H1 (cell line): ENCODE data around the gene NFKB1. TPM values are rescaled to one million over a fixed set of nuclear protein-coding genes. Genes with fewer than 3 reads are reported as not detected.

ENCODE experiments used
- CTCF ChIA-PET: fragments of 300-600 bp; sonication (Branson Sonifier 250); formaldehyde crosslinking; loops from one replicate; lab custom pipeline; 2021; ENCODE audit not compliant: partially characterized antibody; lab: Charles Lee
- POLR2A ChIA-PET: fragments of 300-600 bp; sonication (Branson Sonifier 250); formaldehyde crosslinking; loops from one replicate; lab custom pipeline; 2021; ENCODE audit warnings: inconsistent platforms; ENCODE audit not compliant: partially characterized antibody; lab: Charles Lee
- DNase-seq, 2 experiments: peaks; one replicate each; pipeline versions ENCODE4 v3.0.0 to v3.0.0-alpha.2; 2010 to 2022; ENCODE audit warnings: low spot score in 2 of 2, low read depth in 1 of 2, mixed read lengths in 1 of 2
- FAIRE-seq: peaks from 2 replicates; lab custom pipeline; 2011; peaks lifted over from hg19 to GRCh38; lab: Jason Lieb, UNC
- H2AFZ ChIP-seq: 2 replicates; pipeline ENCODE4 v1.8.1; 2012; ENCODE audit warnings: low read length, inconsistent platforms
- H2AK5ac ChIP-seq: 2 replicates; pipeline ENCODE4 v1.6.1; 2013; ENCODE audit warnings: low read depth, low read length
- H2BK120ac ChIP-seq: replicated peaks from 2 replicates; pipeline ENCODE3; 2013; ENCODE audit warnings: low read depth, low read length, inconsistent platforms
- H2BK12ac ChIP-seq: 2 replicates; pipeline ENCODE4 v1.6.1; 2013; ENCODE audit warnings: low read depth, low read length
- H2BK15ac ChIP-seq: 2 replicates; pipeline ENCODE4 v1.6.1; 2013; ENCODE audit warnings: low read length
- H2BK20ac ChIP-seq: 2 replicates; pipeline ENCODE4 v1.6.1; 2013; ENCODE audit warnings: low read length
- H2BK5ac ChIP-seq: 2 replicates; pipeline ENCODE4 v1.6.1; 2013; ENCODE audit warnings: low read depth, low read length
- H3K14ac ChIP-seq: 2 replicates; pipeline ENCODE4 v1.6.1; 2013; ENCODE audit warnings: inconsistent platforms; ENCODE audit not compliant: insufficient read length
- H3K18ac ChIP-seq: 2 replicates; pipeline ENCODE4 v1.6.1; 2013; ENCODE audit warnings: low read length; ENCODE audit errors: extremely low read depth
- H3K23ac ChIP-seq: 2 replicates; pipeline ENCODE4 v1.6.1; 2013; ENCODE audit warnings: inconsistent platforms; ENCODE audit not compliant: insufficient read length
- H3K23me2 ChIP-seq: 2 replicates; pipeline ENCODE4 v1.6.1; 2013; ENCODE audit warnings: low read depth, low read length
- H3K27ac ChIP-seq: 2 replicates; pipeline ENCODE4 v1.6.1; 2011; ENCODE audit warnings: low read depth, low read length, inconsistent platforms
- H3K27me3 ChIP-seq, 4 experiments: replicated peaks in 1 of 4; 1 replicate in 1 of 4; 2 replicates in 3 of 4; pipeline versions ENCODE4 v1.6.1 to v1.8.1; 2011 to 2013; ENCODE audit warnings: low read length in 3 of 4, mild to moderate bottlenecking in 3 of 4, inconsistent platforms in 2 of 4, mixed read lengths in 2 of 4, moderate library complexity in 1 of 4; ENCODE audit not compliant: control insufficient read depth in 3 of 4, insufficient read depth in 3 of 4; ENCODE audit errors: extremely low read depth in 1 of 4
- H3K36me3 ChIP-seq, 4 experiments: 2 replicates each; pipeline versions ENCODE4 v1.6.1 to v1.8.1; 2011 to 2013; ENCODE audit warnings: mild to moderate bottlenecking in 4 of 4, low read length in 3 of 4, moderate library complexity in 2 of 4, control low read depth in 1 of 4, inconsistent platforms in 1 of 4; ENCODE audit not compliant: insufficient read depth in 4 of 4, control insufficient read depth in 2 of 4
- H3K4ac ChIP-seq: replicated peaks from 2 replicates; pipeline ENCODE3; 2013; ENCODE audit warnings: low read length, low read depth, mixed read lengths, inconsistent platforms; ENCODE audit not compliant: insufficient read length
- H3K4me1 ChIP-seq, 4 experiments: replicated peaks in 1 of 4; 1 replicate in 1 of 4; 2 replicates in 3 of 4; pipeline versions ENCODE4 v1.6.1 to v1.8.1; 2011 to 2013; ENCODE audit warnings: low read length in 3 of 4, inconsistent platforms in 2 of 4, mixed read lengths in 1 of 4; ENCODE audit not compliant: insufficient read depth in 4 of 4, control insufficient read depth in 3 of 4
- H3K4me2 ChIP-seq, 2 experiments: 2 replicates each; pipeline versions ENCODE4 v1.6.1 to v1.8.1; 2011 to 2013; ENCODE audit warnings: low read depth in 2 of 2, low read length in 2 of 2, control low read depth in 1 of 2, inconsistent platforms in 1 of 2, mild to moderate bottlenecking in 1 of 2; ENCODE audit not compliant: insufficient read depth in 1 of 2
- H3K4me3 ChIP-seq, 4 experiments: fragments of 200-600, 300-600 bp in 1 of 4; sonication (generic), shearing (Covaris generic), sonication (Bioruptor Twin) in 1 of 4; 2 replicates each; pipeline versions ENCODE4 v1.5.1 to v1.8.1; 2011 to 2016; ENCODE audit warnings: low read length in 4 of 4, low read depth in 3 of 4, control low read depth in 2 of 4, inconsistent platforms in 2 of 4, mild to moderate bottlenecking in 2 of 4, mixed read lengths in 1 of 4, moderate library complexity in 1 of 4; ENCODE audit not compliant: insufficient read depth in 2 of 4; ENCODE audit errors: extremely low read depth in 1 of 4
- H3K56ac ChIP-seq: replicated peaks from 2 replicates; pipeline ENCODE3; 2013; ENCODE audit warnings: low read depth, mild to moderate bottlenecking, mixed read lengths, low read length, inconsistent platforms; ENCODE audit not compliant: insufficient read length
- H3K79me1 ChIP-seq: 2 replicates; pipeline ENCODE4 v1.6.1; 2013; ENCODE audit warnings: low read depth, low read length, control low read depth
- H3K79me2 ChIP-seq, 2 experiments: 2 replicates each; pipeline versions ENCODE4 v1.6.1 to v1.8.1; 2012 to 2013; ENCODE audit warnings: low read length in 2 of 2, mild to moderate bottlenecking in 2 of 2, inconsistent platforms in 1 of 2; ENCODE audit not compliant: insufficient read depth in 2 of 2, control insufficient read depth in 1 of 2
- H3K9ac ChIP-seq, 4 experiments: replicated peaks in 1 of 4; 1 replicate in 1 of 4; 2 replicates in 3 of 4; pipeline versions ENCODE4 v1.6.1 to v1.8.1; 2011 to 2013; ENCODE audit warnings: low read depth in 3 of 4, low read length in 3 of 4, control low read depth in 2 of 4, mild to moderate bottlenecking in 2 of 4, moderate library complexity in 2 of 4, inconsistent platforms in 1 of 4; ENCODE audit errors: extremely low read depth in 1 of 4
- H3K9me3 ChIP-seq, 2 experiments: 2 replicates each; pipeline versions ENCODE4 v1.6.1 to v1.8.1; 2012 to 2013; ENCODE audit warnings: mild to moderate bottlenecking in 2 of 2, moderate library complexity in 2 of 2, control low read depth in 1 of 2, inconsistent platforms in 1 of 2, low read depth in 1 of 2, low read length in 1 of 2, mixed read lengths in 1 of 2; ENCODE audit not compliant: insufficient read depth in 2 of 2
- H4K20me1 ChIP-seq, 2 experiments: replicated peaks in 1 of 2; 2 replicates each; pipeline versions ENCODE3 to v1.8.1; 2011 to 2013; ENCODE audit warnings: inconsistent platforms in 2 of 2, low read length in 2 of 2, mild to moderate bottlenecking in 1 of 2; ENCODE audit not compliant: insufficient read depth in 2 of 2, control insufficient read depth in 1 of 2
- H4K5ac ChIP-seq: 2 replicates; pipeline ENCODE4 v1.6.1; 2013; ENCODE audit warnings: low read length, low read depth, mixed read lengths, inconsistent platforms; ENCODE audit not compliant: insufficient read length
- H4K8ac ChIP-seq: 2 replicates; pipeline ENCODE4 v1.8.0; 2013; ENCODE audit warnings: mild to moderate bottlenecking, moderate library complexity, low read length, inconsistent platforms; ENCODE audit not compliant: insufficient read depth; ENCODE audit errors: extremely low read depth
- H4K91ac ChIP-seq: replicated peaks from 2 replicates; pipeline ENCODE3; 2013; ENCODE audit warnings: low read length, mixed read lengths, inconsistent platforms; ENCODE audit not compliant: insufficient read length
- EZH2 ChIP-seq: fragments of 200-600 bp; sonication (generic); IDR thresholded peaks from 2 replicates; pipeline ENCODE4 v1.7.1; 2012; ENCODE audit warnings: low read depth, mild to moderate bottlenecking, moderate library complexity, low read length, inconsistent platforms; ENCODE audit not compliant: severe bottlenecking
- JUN ChIP-seq: IDR thresholded peaks from 2 replicates; pipeline ENCODE4 v1.6.1; 2011; ENCODE audit warnings: low read depth, mild to moderate bottlenecking, improper control_type of control experiment, low read length
- NANOG ChIP-seq: IDR thresholded peaks from 2 replicates; pipeline ENCODE4 v1.6.1; 2011; ENCODE audit warnings: low read length, low read depth, mild to moderate bottlenecking, inconsistent platforms; ENCODE audit not compliant: insufficient read depth, poor library complexity, severe bottlenecking
- RAD21 ChIP-seq, 2 experiments: IDR thresholded peaks in 1 of 2; conservative IDR thresholded peaks in 1 of 2; 2 replicates each; pipeline ENCODE4 v1.6.1; 2011; ENCODE audit warnings: low read depth in 2 of 2, low read length in 2 of 2, improper control_type of control experiment in 1 of 2, inconsistent platforms in 1 of 2, mild to moderate bottlenecking in 1 of 2, moderate library complexity in 1 of 2
- SP4 ChIP-seq: IDR thresholded peaks from 2 replicates; pipeline ENCODE4 v1.6.1; 2012; ENCODE audit warnings: low read length, inconsistent platforms
- SUZ12 ChIP-seq: fragments of 200-600 bp; sonication (generic); IDR thresholded peaks from 2 replicates; pipeline ENCODE4 v1.6.1; 2012; ENCODE audit warnings: mild to moderate bottlenecking, inconsistent platforms, low read length, moderate library complexity, mixed read lengths
- TCF12 ChIP-seq: IDR thresholded peaks from 2 replicates; pipeline ENCODE4 v1.6.1; 2011; ENCODE audit warnings: low read depth, mild to moderate bottlenecking, low read length
- WGBS, 2 experiments: shearing (Covaris generic) in 1 of 2; methylation state at CpG; one replicate each; pipeline versions ENCODE4 v1.1.6 to v1.1.7; 2013 to 2015; ENCODE audit warnings: low lambda C conversion rate in 2 of 2, mixed read lengths in 2 of 2, inconsistent platforms in 1 of 2, low coverage in 1 of 2, missing lambda C conversion rate in 1 of 2; ENCODE audit not compliant: insufficient replicate concordance in 2 of 2, insufficient coverage in 1 of 2, insufficient read length in 1 of 2; ENCODE audit errors: extremely low coverage in 1 of 2, missing lambda C conversion rate in 1 of 2; 5-methylcytosine and 5-hydroxymethylcytosine counted together
- polyA plus RNA-seq, 7 experiments: library from polyadenylated mRNA; depleted of rRNA in 3 of 7; stranded (reverse) in 5 of 7; unstranded in 2 of 7; fragments of >200 nt in 5 of 7; fragments of 200-250 nt in 2 of 7; gene quantifications; 1 replicate in 5 of 7; 2 replicates in 1 of 7; 4 replicates in 1 of 7; pipeline versions ENCODE4 v1.2.1 to v1.2.3, GENCODE V29; 2011 to 2013; ENCODE audit warnings: missing spikeins in 2 of 7, mixed read lengths in 2 of 7
- total RNA-seq: library from RNA; stranded (reverse); fragmentation: NEBNext Ultra II Directional; extraction: Animal tissue kit (Norgen Biotek cat#: 25700); gene quantifications from 2 replicates; pipeline ENCODE4 v1.2.1, GENCODE V29; 2021

The NFKB1 gene
- total and polyA plus RNA-seq, 2 of the 8 experiments (the other 6 are each of a cell fraction or from before 2014, with no cell fraction given) = 2.9 to 6.8 TPM

DNA sequence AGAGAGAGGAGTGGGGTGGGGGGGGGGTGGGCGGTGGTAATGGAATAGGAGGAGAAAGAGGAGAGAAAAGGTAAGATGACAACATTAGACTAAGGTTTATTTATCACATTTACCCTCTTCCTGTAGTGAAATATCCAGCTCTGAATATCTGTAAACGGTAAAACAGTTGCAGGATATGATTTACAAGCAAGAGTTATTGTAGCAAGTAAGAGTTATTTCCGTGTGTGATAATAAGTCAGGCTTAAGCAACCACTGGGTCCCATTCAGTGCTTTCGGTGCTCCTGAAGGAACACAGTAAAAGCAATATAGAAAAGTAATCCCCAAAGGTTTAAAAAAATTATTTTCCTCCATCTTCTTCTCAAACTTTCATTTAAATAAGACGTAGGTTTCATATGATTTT is 156.0 kb downstream of the NFKB1 start:
- Histone ChIP-seq H3K23ac (no peak overlapping the region), H3K79me2 (no peaks in the 10 kb centered on the region), H3K27ac (no peak overlapping the region), H3K36me3 (0 out of 8 replicates have a peak, but pooled peaks cover 0 to 3% (median 0%) of the 10 kb centered on the region in 4 experiments), H2AFZ (no peak overlapping the region), H3K14ac (no peak overlapping the region), H4K5ac (no peak overlapping the region), H2BK120ac (no peak overlapping the region), H3K9me3 (no peaks in the 10 kb centered on the region), H2BK20ac (no peak overlapping the region), H4K8ac (no peak overlapping the region), H3K56ac (no peak overlapping the region), H2BK15ac (no peak overlapping the region), H3K9ac (no peak overlapping the region), H2BK5ac (no peak overlapping the region), H4K20me1 (no peaks in the 10 kb centered on the region), H2AK5ac (no peak overlapping the region), H3K4me1 (no peaks in the 10 kb centered on the region), H4K91ac (no peak overlapping the region), H3K4ac (no peak overlapping the region), H3K4me2 (no peak overlapping the region), H3K18ac (no peak overlapping the region), H3K79me1 (no peaks in the 10 kb centered on the region; the same call in 1 of the 2 replicates)
- DNase-seq (no peak), FAIRE-seq (no peak)
- 81% methylated on average over 4 of the region's 5 CpGs; no CpG with 5 or more reads in 1 of the 2 experiments for WGBS, 2 experiments
- CTCF ChIA-PET = interaction anchor here (0.6 kb wide), 1 partner anchor 56 kb away, joined by 3 read pairs; no protein-coding TSS in a partner anchor
- TF ChIP-seq JUN (no peak), NANOG (no peak), TCF12 (no peak), SP4 (no peak), RAD21 (IDR thresholded peaks at IDR 0.05 in 1 of 2, conservative IDR thresholded peaks at IDR 0.05 in 1 of 2; ENCODE audit: low read depth in 2 of 2, low read length in 2 of 2) (no peak), EZH2 (no peak), SUZ12 (no peak)
- TF ChIP-seq, all 59 proteins: peak for 0
- Histone ChIP-seq H2BK12ac (no peak overlapping the region), H3K23me2 (0 out of 2 replicates have a peak, but pooled peaks cover 2% of the 10 kb centered on the region), H3K27me3 (no peaks in the 10 kb centered on the region), H3K4me3 (no peak overlapping the region)
- POLR2A ChIA-PET = no interaction called here
